Mucosa of descending colon (tissue), 3 donors: ENCODE measurements around the gene PNPLA7. TPM values are rescaled to one million over a fixed set of nuclear protein-coding genes. Genes with fewer than 3 reads are reported as not detected.
A peak's percentile ranks its signal among the peaks of the same experiment; 100 is the strongest.

Source experiments
- ATAC-seq: fragments of 200-7000 bp; cut with Tn5 transposase; one replicate; pipeline ENCODE4 v1.9.1; 2020; ENCODE audit warnings: mild to moderate bottlenecking, moderate library complexity
- DNase-seq, 3 donors: peaks; one replicate each; pipeline ENCODE4 v3.0.0-alpha.2; 2020
- H3K36me3 ChIP-seq: fragments of 200-600 bp; one replicate; pipeline ENCODE4 v1.8.0; 2021; ENCODE audit warnings: low read depth, mild to moderate bottlenecking
- H3K4me1 ChIP-seq: fragments of 200-600 bp; one replicate; pipeline ENCODE4 v1.8.0; 2021; ENCODE audit warnings: low read depth, mild to moderate bottlenecking
- H3K4me3 ChIP-seq: fragments of 200-600 bp; one replicate; pipeline ENCODE4 v1.8.0; 2021; ENCODE audit warnings: mild to moderate bottlenecking
- H3K9me3 ChIP-seq: fragments of 200-600 bp; one replicate; pipeline ENCODE4 v1.8.0; 2021; ENCODE audit warnings: mild to moderate bottlenecking
- CTCF ChIP-seq: fragments of 200-600 bp; IDR thresholded peaks from one replicate; pipeline ENCODE4 v1.8.0; 2022; ENCODE audit warnings: antibody characterized with exemption, mild to moderate bottlenecking
- intact Hi-C, 2 donors: fragments of 100-400 bp; cut with DNase I in 1 of 2; cut with micrococcal nuclease in 1 of 2; formaldehyde crosslinking; loops; one replicate each; pipeline versions ENCODE4 v1.11.0 to v1.11.1; 2022; cut with DNase I, micrococcal nuclease
- total RNA-seq, 3 donors: library from RNA; stranded (reverse); fragmentation: NEBNext Ultra II Directional in 2 of 3; extraction: Animal tissue kit (Norgen Biotek cat#: 25700) in 2 of 3; gene quantifications; one replicate each; pipeline versions ENCODE4 v1.2.1 to v1.2.4, GENCODE V29; 2021 to 2023
- donor health status: DM: no; HTN: no; CAD: no; lungs with moderate emphysema.
- donor health status: DM: no; HTN: no; CAD: no.
- donor health status: DM: no; HTN: yes; CAD: no.

PNPLA7 gene
- total RNA-seq, 3 donors from 2014 or later: 16.7 to 27.4 (median 17.2) TPM

GRCh38 chr9:137434498-137435380 lies 115.5 kb downstream of the PNPLA7 start:
- Histone ChIP-seq H3K4me1 (peaks cover 33% of the 10 kb centered on the region), H3K4me3 (no peak overlapping the region), H3K9me3 (no peaks in the 10 kb centered on the region), H3K36me3 (no peaks in the 10 kb centered on the region)
- no peak for ATAC-seq
- TF ChIP-seq CTCF: no peak
- peak in 2 of 3 donors; percentile 42 to 56 for DNase-seq
- intact Hi-C loops: no loop called here

DNA sequence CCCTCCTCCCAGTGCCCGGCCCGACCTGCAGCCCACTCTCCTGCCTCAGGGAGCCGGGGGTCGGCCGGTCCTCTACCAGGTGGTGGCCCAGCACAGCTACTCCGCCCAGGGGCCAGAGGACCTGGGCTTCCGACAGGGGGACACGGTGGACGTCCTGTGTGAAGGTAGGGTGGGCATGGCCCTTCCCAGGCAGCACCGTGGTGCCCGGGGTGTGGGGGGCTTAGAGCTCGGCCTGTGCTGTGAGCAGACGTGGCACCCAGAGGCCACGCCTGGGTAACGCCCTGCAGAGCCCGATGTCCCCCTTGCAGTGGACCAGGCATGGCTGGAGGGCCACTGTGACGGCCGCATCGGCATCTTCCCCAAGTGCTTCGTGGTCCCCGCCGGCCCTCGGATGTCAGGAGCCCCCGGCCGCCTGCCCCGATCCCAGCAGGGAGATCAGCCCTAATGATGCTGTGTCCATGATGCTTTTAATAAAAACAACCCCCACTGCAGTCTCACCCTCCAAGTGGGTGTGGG lies 116.2 kb downstream of the PNPLA7 start:
- TF ChIP-seq CTCF: no peak
- H3K9me3 ChIP-seq: no peaks in the 10 kb centered on the region
- intact Hi-C loops: no loop called here
- H3K4me1 ChIP-seq: peaks cover 33% of the 10 kb centered on the region
- ATAC-seq (no peak), DNase-seq (peak in 1 of 3 donors; percentile 52)
- H3K36me3 ChIP-seq: no peaks in the 10 kb centered on the region
- no peak overlapping the region for H3K4me3 ChIP-seq

- Histone ChIP-seq H3K9me3 (no peaks in the 10 kb centered on the region), H3K36me3 (no peaks in the 10 kb centered on the region), H3K4me1 (peaks cover 33% of the 10 kb centered on the region), H3K4me3 (no peak overlapping the region)
- TF ChIP-seq CTCF: no peak
- ATAC-seq (no peak), DNase-seq (peak in 1 of 3 donors; percentile 33)
- intact Hi-C loops: no loop called here
These were observed 116.8 kb downstream of the PNPLA7 start for GRCh38 chr9:137433349-137433915.

DNA sequence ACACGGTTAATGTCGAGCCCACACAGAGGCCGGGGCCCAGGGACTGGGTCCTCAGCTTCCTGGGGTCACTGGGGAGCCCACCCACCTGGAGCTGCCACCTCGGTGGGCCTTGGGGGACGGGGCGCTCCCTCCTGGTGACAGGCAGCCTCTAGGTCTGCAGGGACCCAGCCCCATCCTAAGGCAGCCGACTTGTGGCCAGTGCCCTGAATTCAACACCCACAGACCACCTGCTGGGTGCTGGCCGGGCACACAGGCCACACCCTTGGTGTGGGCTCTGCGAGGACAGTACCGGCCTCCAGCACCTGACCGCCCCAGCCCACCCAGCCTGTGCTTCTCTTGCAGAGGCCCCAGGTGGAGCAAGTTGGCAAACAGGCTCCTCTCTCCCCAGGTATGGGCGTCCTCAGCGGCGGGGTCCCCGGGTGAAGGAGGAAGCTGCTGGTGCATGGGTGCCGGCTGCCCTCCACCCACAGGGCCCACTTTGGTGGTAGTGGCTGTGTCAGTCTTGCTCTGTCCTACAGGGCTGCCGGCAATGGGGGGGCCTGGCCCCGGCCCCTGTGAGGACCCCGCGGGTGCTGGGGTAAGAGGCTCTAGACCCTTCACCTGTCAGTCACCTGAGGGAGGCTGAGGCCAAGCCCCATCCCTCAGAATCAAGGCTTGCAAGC lies 117.4 kb downstream of the PNPLA7 start:
- H3K4me1 ChIP-seq: peaks cover 28% of the 10 kb centered on the region

More for the DNA sequence above, 117.4 kb downstream of the PNPLA7 start:
- H3K36me3 ChIP-seq: no peaks in the 10 kb centered on the region
- H3K9me3 ChIP-seq: no peaks in the 10 kb centered on the region
- ATAC-seq: no peak
- no peak overlapping the region for H3K4me3 ChIP-seq
- peak in 1 of 3 donors; percentile 52 for DNase-seq
- no peak for TF ChIP-seq CTCF
- intact Hi-C loops: no loop called here
